HG03457 (cell line): ENCODE data around the gene SELENOO.

ENCODE experiments used
- ATAC-seq: cut with Tn5 transposase; IDR thresholded peaks from one replicate; pipeline ENCODE4 v1.9.1; 2021; ENCODE audit warnings: moderate number of reproducible peaks; ENCODE audit not compliant: unreplicated experiment

Gene SELENOO

DNA sequence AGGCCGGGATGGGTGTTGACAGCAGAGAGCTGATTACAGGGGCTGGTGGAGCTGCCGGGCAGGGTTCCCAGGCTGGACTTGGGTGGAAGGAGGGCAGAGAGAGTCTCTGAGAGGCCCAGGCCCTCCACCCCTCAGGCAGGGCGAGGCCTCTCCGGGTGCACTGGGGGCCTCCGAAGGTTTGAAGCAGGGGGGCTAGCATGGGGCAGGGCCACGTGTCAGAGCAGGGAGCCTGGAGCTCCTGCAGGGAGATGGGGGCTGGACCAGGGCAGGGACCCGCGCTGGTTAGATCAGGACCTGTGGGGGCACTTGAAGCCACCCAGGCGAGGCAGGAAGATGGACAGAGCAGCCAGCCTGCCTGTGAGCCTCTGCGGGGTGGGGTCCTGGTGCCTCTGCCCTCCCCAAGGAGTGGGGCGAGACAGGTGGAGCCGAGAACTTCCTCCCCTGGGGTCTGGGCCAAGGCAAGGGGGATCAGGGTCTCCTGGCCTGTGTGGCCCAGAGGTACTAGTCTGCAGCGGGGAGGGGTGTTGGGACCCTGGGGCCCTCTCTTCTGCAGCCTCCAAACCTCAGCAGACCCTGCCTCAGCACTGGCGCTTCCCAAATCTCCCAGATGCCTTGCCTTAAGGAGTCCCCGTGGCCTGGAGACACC, 29.4 kb upstream of the SELENOO start:
- no peak for ATAC-seq

DNA sequence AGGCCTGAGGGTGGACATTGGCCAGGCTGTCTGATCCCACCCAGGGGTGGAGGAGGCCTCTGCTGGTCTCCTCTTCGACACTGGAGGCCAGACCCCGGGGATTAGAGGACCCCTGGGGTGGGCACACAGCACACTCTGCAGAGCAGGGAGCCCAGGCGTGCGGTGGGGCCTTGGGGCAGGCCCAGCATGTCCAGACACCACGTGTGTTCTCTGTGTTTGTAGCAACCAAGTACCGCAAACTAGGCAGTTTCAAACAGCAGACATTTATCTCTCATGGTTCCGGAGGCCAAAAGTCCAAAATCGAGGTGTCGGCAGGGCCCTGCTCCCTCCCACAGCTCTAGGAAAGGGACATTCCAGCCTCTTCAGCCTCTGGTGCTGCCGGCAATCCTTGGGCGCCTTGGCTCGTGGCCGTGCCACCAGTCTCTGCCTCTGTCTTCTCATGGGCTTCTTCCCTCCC, 28.8 kb upstream of the SELENOO start:
- no peak for ATAC-seq

DNA sequence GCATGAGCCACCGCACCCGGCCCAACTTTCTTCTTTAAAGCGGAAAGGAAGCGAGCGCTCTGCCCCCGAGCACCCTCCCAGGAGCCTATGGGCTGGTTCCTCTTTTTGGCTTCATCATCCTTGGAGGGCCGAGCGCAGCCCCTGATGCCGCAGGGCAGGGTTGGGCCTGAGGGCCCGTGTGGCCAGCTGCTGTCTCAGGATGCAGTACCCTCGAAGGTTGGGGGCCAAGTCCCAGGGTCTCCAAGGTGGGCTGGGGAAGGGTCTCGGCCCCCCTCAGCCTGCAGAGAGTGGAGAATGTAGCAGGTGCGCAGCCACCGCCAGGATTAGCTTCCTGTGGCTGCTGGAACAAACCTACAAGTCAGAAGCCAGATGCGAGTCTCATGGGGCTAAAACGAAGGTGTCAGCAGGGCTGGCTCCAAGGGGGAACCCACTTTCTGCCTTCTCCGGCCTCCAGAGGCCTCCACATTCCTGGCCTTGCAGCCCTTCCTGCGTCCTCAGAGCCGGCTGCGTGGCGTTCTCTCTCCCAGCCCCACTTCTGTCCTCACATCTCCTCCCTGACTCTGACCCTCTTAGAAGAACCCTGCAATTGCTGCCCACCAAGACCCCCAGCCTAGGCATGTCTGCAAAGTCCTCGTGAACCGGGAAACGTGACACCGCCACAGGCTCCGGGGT, 27.4 kb upstream of the SELENOO start:
- ATAC-seq = no peak

DNA sequence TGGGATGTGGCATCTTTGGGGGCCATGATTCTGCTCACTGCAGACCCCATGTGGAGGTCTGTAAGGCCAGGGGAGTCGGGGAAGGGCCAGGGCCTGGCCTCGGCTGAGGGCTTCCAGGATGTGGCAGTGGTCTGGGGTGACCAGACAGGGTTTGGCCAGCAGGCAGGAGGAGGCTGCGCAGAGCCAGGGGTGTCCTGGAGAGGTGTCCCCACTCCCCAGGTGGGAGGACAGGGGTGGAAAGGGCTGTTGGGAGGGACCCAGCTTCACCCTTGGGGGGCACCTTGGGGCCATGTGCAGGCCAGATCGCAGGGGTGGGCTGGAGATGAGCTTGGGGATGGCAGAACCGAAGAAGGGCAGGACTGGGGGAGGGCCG, 26.8 kb upstream of the SELENOO start:
- no peak for ATAC-seq

DNA sequence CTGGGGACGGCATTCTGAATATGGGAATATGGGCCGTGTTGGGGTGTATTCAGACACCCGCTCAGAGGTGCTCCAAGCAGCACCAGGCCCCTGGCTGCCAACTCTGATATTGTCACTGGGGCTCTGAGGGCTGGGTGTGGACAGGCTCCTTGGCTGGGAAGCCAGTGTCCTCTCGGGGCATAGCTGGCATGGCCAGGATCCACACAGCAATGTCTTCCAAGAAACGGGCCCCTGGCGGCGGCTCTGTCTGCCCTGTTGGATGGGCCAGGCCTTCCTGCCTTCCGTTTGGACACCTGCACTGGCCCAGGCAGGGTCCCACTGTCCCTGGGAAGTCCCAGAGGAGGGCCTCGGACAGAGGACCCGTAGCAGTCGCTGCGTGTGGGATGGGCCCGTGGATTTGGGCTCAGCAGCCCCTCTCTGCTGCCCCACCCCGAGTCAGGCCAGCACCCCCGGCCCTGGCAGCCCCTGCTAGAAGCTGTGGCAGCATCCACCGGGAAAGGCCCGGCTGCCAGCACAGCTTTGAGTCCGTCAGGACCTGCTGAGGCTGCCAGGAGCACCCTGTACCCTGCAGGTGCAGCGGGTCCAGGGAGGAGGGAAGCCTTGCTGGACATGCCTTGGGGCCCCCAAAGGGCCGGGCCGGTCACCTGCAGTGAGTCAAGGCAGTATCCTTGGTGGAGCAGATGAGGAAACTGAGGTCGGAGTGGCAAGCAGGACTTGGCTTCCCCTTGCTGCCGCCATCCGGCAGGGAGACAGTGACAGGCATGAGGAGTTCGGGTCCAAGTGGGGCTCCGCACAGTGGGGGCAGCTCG, 26.2 kb upstream of the SELENOO start:
- ATAC-seq = no peak

DNA sequence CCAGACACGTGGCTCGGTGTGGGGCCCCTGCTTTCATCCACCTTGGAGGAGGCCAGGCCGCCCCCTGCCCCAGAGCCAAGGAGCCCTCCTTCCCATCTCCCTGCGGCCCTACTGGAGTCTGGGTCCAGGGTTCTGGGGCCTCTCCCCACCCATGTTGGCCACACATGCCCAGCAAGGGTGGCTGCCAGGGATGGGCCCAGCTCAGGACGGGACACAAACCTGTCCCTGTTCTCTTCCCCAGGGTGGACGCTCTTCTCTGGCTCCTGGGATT, 25.7 kb upstream of the SELENOO start:
- no peak for ATAC-seq

DNA sequence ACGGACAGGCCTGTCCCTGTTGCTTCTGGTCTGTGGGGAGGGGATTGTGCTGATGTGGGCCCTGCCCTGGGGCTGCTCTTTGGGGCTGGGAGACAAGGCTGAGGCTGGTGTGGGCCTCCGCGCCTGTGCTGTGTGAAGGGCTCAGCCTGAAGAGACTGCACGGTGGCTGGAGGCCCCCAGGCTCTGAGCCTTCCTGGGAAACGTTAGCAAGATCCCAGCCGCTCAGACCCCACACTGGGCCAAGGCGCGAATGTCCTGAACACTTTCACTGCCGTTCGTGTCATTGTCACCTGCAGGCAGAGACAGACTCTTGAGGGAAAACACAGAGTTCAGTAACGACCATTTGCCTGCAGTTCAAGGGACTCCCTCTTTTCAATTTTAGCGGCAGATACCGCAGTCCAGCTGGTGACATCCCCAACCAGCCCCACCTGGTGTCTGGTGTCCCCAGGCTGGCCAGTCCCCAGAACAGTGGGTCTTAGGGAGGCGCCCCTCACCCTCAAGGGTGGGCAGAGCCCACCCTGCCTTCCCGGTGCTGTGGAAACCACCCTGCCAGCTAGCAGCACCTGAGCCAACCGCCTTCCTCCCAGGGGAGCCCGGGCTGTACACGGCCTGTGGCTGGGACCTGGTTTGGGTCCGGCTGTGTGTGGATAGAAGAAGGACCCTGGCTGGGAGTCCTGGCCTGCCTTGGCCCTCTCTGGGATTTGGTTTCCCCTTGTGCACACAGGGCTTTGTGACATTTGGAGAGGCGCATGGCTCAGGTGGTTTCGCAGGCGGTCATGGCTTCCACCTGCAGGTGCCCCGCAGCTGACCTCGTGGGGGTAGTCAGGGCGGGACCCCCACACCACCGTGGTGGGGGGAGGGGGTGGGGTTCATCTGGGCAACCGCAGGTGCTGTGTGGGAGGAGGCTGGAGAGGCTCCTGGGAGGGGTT, 24.6 kb upstream of the SELENOO start:
- ATAC-seq = no peak

DNA sequence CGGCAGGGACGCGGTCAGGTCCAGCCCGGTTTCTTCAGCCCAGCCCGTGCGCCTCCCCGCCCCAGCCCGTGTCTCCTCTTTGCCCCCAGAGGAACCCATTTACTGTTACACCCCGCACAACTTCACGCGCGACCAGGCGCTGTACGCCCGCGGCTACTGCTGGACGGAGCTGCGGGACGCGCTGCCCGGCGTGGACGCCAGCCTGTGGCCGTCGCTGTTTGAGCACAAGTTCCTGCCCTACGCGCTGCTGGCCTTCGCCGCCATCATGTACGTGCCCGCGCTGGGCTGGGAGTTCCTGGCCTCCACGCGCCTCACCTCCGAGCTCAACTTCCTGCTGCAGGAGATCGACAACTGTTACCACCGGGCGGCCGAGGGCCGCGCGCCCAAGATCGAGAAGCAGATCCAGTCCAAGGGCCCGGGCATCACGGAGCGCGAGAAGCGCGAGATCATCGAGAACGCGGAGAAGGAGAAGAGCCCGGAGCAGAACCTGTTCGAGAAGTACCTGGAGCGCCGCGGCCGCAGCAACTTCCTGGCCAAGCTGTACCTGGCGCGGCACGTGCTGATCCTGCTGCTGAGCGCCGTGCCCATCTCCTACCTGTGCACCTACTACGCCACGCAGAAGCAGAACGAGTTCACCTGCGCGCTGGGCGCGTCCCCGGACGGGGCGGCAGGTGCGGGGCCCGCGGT, 23.8 kb upstream of the SELENOO start:
- no peak for ATAC-seq

DNA sequence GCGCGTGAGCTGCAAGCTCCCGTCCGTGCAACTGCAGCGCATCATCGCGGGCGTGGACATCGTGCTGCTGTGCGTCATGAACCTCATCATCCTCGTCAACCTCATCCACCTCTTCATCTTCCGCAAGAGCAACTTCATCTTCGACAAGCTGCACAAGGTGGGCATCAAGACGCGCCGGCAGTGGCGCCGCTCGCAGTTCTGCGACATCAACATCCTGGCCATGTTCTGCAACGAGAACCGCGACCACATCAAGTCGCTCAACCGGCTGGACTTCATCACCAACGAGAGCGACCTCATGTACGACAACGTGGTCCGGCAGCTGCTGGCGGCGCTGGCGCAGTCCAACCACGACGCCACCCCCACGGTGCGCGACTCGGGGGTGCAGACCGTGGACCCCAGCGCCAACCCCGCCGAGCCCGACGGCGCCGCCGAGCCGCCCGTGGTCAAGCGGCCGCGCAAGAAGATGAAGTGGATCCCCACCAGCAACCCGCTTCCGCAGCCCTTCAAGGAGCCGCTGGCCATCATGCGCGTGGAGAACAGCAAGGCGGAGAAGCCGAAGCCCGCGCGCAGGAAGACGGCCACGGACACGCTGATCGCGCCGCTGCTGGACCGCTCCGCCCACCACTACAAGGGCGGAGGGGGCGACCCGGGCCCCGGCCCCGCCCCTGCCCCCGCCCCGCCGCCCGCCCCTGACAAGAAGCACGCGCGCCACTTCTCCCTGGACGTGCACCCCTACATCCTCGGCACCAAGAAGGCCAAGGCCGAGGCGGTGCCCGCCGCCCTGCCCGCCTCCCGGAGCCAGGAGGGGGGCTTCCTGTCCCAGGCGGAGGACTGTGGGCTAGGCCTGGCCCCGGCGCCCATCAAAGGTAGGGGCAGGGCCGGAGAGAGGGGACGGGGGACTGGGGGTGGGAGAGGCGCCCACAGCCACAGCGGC, 23.0 kb upstream of the SELENOO start:
- no peak for ATAC-seq

DNA sequence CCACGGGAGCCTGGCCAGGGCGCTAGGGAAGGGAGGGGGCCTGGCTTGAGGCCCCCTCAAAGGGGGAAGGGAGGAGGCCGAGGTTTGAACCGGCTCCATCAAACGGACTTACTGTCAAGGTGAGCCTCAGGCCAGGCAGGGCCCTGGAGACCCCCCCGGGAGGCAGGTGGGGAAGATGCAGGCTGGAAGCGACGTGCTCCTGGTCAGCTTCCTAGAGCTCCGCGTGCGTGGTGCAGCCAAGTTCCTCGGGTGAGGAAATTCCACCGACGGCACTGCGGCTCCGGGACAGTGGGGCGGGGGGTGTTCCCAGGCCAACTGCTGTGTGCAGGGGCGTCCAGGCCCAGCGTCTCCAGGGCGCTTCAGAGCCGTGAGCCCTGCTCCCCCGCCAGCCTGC, 22.3 kb upstream of the SELENOO start:
- ATAC-seq = no peak

DNA sequence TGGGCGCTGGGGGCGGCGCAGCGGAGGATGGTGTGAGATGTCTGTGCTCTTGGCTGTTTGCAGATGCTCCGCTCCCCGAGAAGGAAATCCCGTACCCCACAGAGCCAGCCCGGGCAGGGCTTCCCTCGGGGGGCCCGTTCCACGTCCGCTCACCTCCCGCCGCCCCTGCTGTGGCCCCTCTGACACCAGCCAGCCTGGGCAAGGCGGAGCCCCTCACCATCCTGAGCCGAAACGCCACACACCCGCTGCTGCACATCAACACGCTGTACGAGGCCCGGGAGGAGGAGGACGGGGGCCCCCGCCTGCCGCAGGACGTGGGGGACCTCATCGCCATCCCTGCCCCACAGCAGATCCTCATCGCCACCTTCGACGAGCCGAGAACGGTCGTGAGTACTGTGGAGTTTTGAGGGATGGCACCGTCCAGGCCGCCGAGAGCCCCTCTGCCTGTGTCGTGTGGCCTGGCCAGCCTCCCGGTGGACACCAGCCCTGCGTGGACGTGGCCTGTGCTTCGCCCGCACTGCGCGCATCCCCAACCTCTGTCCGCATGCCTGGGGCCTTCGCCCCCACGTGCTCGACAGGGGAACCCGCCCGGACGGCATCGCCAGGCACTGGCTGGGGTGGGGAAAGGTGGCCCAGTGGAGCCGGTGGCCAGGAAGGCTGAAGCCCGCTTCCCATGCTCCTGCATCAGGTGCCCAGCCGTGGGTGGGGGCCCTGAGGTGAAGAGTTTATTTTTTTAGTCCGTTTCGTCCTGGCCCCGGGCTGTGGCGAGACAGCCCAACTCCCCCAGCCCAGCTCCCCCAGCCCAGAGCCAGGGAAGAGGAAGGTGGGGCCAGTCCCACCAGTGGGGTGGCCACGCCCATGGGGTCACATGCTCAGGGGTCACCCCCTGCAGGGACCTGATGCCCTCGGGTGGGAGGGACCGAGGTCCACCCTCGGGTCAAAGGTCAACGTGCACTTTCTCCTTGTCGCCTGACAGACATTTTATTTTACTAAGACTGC, 21.6 kb upstream of the SELENOO start:
- no peak for ATAC-seq

DNA sequence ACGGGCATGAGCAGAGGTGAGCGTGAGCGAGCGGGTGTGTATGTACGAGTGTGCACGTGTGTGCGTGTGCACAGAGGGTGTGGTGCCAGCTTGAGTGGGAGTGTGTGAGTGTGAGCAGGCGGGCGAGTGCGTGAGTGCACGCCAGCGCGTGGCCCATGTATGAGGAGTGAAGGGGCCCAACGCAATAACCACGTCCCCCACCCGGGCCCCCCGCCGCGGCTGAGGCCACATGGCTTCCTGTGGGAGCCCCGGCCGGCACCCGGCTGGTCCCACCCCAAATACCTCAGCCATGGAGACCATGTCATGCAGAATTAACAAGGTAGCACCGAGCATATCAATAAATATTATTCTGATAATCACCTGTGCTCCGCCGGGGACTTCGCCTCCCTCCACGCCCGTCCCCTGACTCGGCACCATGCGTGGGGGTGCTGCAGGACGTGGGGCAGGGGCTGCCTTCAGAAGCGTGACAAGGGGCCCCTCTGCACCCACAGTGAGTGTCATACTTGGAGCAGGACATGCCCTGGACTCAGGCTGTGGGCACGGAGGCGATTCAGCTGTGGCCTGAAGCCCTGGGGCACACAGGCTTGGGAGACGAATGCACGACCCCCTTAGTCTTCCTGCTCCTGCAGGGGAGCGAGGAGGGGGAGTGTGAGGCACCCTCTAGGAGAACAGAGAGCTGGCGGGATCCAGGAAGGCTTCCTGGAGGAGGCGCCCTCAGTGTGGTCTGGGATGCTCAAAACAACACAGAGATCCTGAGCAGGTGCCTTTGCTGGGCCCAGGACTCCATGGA, 20.7 kb upstream of the SELENOO start:
- no peak for ATAC-seq

DNA sequence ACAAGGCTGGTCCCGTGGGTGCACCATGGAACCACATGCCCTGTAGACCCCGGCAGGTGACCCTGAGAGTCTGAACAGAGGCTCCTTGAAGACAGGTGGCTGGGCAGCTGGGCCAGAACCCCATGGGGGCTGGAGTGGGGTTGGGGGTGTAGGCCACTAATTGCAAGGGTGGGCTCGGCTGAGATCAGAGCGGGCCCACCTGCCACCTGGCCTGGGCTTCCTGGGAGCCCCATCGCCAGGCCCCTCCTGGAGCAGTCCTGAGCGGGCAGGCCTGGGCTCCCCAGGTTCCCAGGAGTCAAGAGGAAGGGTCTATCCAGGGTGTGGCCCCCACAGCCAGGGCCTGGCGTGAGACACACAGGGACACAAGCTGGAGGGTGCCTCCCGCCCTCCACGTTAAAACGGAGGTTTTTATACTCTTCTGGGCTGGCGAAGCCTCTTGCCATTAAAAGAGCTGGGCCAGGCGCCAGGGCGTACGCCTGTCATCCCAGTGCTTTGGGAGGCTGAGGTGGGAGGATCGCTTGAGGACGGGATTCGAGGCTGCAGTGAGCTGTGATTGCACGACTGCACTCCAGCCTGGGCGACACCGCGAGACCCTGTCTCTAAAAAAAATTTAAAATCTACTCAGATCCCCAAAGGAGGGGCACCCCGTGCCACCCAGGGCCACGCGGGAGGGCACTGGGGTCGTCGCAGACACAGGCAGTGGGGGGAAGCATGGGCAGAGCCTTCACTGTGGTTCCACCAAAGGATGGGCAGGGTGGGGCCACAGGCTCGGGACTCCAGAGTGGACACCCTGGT, 19.9 kb upstream of the SELENOO start:
- no peak for ATAC-seq

DNA sequence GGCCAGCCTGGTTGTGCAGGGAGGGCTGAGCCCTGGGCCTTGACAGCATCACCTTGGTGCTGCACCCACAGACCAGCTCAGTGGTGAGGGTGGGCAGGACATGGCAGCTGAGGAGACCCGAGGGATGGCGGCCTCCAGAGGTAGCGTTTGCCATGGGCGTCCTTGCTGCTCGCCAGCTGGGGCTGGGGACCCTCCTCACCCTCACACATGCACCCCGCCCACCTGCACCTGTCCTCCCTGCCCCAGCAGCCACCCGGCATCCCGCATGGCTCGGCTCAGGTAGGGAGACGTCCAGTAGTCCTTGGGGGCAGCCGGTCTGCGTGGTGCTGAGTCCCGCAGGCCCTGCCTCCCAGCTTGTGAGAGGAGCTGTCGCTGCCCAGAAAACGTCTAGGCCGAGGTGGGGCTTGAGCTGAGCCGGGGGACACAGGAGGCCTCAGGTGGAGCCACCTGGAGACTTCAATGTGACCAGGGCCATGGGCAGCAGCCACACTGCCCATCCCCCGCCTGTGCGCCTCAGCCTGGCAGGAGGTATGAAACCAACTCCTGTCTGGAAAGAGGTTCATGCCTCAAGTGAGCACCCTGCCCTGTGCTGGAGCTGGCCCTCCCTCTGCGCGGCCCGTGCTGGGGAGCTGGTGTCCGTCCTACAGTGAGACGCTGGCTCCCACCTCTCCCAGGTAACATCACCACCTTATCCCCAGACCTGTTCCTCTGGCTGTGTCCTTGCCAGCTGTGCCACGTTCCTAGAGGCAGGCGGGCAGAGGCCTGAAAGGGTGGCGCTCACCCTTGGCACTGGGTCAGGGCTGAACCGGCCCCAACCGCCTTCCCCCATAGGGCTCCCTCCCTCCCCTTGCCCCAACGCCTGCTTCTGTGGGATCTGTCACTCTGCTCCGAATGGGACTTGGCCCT, 18.4 kb upstream of the SELENOO start:
- ATAC-seq = no peak

DNA sequence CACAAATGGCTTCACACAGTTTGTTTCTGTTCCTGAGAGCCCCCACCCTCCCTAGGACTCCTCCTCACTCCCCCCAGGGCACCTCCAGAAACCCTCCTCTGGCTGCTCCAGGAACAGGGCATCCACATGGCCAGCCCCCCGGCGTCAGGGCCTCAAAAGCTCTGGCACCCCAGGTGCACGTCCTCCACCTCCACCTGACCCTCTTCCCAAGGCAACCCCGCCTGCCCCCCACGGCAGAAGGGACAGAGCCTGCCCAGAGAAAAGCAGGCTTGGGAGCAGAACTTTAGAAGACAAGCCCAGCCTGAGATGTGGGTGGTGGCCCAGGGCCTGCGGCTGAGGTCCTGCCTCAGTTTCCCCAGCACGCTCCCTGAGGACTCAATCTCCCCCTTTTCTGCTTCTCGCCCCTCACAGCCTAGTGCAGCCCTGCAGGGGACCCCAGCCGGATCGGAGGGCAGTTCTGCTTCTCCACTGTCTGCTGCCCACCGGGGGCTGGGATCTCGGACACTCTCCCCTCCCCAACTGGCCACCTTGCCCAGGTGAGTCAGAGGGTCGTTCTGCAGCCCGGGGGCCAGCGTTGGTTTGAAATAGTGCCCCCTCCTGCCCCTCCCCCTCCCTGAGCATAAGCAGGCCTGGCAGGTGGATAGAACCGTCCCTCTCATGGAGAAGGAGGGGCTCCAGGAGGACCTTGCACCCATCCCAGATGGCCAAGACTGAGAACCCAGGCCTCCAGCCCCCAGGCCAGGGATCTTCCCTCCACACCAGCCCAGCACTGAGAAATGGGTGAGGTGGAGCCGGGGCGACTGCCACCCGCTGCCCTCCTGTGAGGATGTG, 17.5 kb upstream of the SELENOO start:
- no peak for ATAC-seq
